ENCODE data around the gene DNAAF8.

The DNAAF8 gene

DNA sequence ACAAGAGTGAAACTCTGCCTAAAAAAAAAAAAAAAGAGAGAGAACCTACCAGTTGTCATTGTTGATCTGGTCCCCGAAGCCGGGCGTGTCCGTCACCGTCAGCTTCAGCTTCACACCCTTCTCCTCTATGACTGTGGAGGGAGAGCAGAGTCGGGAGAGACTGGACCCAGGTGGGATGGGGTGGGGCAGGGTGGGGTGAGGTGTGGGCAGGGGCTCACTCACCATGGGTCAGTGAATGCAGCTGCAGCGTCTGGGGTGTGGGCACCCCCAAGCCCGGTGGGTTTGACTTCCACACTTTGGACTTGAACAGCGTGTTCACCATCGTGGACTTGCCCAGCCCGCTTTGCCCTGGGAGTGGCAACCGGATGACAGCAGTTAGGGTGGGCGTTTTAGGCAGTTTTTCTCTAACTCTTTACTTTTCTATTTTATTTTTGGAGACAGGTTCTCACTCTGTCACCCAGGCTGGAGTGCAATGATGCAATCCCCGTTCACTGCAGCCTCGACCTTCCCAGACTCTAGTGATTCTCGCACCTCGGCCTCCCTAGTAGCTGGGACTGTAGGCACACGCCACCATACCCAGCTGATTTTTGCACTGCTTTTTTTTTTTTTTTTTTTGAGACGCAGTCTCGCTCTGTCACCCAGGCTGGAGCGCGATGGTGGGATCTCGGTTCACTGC lies 51.6 kb downstream of the DNAAF8 start:
- no peak for DNase-seq

DNA sequence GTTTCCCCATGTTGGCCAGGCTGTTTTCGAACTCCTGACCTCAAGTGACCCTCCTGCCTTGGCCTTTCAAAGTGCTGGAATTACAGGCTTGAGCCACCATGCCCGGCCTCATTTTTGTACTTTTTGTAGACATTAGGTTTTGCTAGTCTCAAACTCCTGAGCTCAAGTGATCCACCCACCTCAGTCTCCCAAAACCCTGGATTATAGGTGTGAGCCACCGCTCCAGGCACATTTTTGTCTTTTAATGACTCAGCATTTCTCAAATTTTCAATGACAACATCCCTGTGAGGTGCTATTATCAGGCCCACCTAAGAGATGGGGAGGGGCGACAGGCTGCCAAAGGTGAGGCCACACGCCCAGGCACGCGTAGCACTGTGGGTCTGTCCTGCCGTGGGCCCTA lies 52.7 kb downstream of the DNAAF8 start:
- DNase-seq, result no peak

DNA sequence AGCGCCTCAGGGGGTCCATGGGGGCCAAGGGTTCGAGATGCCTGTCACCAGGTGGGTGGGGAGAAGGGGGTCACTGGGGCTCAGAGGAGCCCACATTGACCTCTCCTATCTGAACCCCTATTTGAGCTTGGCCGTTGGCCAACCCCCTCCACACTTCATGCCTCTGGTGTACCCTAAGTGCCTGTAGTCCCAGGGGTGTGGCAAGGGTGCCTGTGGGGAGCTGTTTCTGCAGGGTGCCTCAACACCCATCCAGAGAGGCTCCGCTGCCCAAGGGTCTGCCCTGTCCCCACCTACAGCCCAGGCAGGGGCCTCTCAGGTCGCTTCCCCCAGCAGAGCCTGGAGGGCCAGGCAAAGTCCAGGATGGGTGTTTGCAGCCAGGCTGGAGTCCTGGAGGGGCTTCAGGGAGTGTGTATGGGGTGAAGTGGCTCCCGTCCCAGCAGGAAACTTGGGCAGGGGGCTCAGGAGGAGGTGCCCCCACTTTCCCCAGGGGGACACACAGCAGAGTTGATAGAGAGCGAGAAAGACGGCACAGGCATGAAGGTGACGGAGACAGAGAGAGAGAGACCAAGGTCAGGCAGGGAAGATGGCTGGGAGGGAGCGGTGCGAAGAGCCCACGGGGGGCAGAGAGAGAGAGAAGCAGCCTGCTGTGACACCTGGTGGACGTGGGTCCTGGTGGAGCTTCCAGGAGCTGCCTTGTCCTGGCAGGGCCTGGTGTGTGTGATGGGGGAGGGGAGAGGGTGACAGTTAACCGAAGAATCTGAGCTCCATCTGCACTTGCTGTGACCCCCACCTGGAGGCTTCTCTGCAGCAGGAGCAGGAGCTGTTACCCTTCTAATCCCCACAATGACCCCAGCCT lies 53.5 kb downstream of the DNAAF8 start, which contains the start of gene SEPTIN12:
Gene SEPTIN12 (minus strand): TSS at position 719 of the 856 bp plus-strand sequence. CDS start 700 bp downstream, at position 19.
- DNase-seq, result no peak

DNA sequence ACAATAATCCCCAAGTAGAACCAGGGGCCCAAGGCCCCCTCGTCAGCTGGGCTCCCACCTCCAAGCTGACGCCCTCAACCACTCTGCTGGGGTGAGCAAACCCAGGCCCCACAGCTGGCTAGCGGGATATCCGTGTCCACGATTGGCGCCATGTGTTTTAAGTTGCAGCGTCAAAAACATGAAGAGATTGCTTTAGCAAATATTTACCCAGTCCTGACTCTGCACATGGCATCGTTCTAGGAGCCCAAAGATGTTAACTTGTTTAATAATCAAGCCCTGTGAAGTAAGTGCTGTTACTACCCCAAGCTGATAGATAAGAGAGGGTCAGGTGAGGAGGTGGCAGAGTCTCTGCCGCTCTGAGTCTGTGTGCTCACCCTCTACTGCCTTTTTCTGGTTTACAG lies 54.2 kb downstream of the DNAAF8 start:
- DNase-seq, result no peak

DNA sequence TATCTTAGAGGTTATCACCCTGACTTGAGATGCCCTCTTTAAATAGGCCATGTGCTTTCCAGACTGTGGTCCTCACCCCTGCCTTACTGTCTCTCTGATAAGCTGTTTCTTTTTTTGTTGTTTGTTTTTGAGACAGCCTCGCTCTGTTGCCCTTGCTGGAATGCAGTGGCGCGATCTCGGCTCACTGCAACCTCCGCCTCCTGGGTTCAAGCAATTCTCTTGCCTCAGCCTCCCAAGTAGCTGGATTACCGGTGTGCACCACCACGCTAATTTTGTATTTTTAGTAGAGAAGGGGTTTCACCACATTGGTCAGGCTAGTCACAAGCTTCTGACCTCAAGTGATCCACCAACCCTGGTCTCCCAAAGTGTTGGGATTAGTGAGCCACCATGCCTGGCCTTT lies 54.6 kb downstream of the DNAAF8 start:
- DNase-seq, result no peak

DNA sequence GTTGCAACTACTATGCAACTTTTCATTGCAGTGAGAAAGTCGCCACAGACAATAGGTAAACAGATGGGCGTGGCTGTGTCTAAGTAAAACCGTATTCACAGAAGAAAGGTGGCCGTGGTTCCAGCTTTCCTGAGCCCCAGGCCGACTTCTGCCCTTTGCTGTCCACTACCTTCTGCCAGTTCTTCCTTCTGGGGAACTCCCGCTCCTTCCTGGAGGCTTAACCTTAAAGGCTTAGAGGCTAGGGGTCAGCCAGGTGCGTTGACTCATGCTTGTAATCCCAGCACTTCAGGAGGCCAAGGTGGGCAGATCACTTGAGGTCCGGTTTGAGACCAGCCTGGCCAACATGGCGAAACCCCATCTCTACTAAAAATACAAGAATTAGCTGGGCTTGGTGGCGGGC lies 55.9 kb downstream of the DNAAF8 start:
- no peak for DNase-seq

DNA sequence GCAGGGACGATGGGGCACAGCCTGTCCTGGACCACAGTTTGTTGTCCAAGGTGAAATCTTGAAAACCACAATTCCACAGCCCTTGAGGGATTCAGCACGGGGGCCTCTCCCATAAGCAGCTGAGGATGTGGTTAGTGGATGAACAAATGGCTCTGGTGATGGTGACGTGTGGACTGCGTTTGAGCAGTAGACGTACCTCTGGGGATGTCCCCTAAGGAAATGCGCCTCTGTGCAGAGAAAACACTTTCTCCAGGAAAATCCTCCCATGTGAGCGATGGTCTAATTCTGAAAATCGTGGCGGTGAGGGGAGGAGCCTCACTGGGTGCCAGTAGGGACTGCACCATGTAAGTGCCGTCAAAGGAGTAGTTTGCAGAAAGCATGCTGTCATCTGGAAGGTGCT lies 56.5 kb downstream of the DNAAF8 start:
- DNase-seq, result no peak

DNA sequence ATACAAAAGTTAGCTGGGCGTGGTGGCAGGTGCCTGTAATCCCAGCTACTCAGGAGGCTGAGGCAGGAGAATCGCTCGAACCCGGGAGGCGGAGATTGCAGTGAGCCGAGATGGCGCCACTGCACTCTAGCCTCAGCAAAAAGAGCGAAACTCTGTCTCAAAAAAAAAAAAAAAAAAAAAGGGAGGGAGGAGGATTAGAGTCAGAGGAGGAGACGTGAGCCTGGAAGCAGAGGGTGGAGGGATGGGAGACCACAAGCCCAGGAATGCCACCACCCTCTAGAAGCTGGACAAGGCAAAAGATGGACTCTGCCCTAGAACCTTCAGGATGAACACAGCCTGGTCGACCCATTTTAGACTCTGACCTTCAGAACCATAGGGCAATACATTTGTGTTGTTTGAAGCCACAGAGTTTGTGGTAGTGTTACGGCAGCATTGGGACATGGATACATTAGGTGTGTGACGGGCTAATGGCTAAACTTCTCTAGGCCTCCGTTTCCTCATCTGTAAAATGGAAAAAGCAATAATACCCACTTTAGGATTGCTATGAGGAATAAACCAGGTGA lies 58.7 kb downstream of the DNAAF8 start:
- no peak for DNase-seq

DNA sequence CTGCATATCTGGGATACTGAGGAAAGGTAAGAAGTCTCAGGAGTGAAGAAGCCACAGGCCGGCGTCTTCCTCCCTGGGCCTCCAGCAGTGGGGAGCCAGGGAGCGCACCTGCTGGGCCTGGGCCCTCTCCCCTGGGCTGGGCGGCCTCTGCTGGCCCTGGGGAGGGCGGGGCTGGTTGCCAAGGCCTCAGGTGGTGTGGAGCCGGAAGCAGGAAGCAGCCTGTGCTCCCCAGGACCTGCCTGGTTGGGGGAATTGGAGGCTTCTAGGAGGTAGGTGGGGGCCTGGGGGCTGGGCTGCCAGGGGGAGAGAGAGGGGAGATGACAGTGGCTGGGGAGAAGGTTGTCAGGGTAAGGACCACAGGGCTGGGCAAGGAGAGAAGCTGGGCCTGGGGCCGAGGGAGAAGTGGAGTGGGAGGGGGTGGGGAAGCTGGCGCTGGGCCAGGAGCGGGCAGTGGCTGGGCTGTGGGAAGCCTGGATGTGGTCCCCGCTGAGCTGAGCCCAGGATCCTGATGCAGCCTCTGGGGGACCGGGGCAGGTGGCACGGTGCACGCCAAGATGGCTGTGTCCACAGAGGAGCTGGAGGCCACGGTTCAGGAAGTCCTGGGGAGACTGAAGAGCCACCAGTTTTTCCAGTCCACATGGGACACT lies 61.0 kb downstream of the DNAAF8 start, which contains the start of gene SMIM22:
Gene SMIM22 (plus strand): TSS at position 189 of the 647 bp plus-strand sequence. CDS start 366 bp downstream, at position 555.
- DNase-seq, result no peak

DNA sequence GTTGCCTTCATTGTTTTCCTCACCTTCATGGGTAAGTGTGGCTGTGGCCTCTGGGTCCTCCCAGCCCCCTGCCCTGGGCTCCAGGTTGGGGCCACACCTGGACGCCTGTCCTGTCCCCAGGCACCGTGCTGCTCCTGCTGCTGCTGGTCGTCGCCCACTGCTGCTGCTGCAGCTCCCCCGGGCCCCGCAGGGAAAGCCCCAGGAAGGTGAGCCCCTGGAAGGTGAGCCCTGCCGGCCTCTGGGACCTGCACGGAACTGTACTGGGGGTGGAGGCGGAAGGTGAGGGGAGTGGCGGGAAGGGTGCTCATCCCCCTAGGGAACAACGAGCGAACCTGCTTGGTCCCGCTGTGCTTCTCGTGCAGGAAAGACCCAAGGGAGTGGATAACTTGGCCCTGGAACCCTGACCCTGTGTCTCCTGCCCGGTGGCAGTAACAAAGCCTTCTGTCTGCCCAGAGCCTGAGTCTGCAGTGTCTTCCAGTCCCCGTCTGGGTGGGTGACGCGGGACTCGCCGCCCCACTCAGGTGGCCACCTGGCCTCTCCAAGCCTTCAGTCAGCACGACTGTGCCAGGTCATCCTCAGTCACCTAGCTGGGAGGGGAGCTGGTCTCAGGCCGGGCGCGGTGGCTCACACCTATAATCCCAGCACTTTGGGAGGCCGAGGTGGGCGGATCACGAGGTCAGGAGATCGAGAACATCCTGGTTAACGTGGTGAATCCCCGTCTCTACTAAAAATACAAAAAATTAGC lies 61.7 kb downstream of the DNAAF8 start:
- no peak for DNase-seq

DNA sequence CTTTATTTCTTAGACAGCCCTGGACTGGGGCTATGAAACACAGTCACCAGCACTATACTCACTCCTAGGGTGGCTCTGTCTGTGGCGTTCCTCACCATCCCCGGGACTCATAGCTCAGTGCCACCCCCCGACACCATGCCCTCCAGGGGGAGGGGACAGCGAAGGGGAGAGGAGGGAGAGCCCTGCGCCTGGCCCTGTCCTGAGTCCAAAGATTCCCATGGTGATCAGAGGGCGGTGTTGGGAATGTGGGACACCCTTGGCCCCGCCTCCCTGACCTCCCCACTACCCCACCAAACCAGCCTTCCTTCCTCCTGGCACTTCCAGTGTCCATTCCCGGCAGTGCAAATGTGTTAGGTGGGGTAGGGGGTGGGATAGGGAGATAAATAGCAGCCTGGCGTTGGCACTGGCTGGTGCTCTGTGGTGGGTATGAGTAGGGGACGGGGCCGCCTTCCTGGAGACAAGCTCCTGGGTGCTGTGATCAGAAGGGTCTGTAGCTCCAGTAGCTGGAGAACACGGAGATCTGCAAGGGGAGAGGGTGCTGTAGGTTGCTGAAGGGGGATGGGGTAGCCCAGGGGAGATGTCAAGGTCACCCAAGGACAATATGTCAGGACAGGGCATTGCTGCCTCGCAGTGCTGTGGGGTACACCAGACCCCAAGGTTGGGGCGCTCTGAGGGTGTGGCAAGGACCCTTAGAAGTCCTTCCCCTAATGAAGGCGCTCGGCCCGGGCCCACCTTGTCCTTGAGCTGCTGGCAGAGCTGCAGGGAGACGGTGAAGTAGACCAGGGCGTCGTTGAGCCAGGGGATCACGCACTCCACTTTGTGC lies 62.9 kb downstream of the DNAAF8 start:
- DNase-seq, result no peak

DNA sequence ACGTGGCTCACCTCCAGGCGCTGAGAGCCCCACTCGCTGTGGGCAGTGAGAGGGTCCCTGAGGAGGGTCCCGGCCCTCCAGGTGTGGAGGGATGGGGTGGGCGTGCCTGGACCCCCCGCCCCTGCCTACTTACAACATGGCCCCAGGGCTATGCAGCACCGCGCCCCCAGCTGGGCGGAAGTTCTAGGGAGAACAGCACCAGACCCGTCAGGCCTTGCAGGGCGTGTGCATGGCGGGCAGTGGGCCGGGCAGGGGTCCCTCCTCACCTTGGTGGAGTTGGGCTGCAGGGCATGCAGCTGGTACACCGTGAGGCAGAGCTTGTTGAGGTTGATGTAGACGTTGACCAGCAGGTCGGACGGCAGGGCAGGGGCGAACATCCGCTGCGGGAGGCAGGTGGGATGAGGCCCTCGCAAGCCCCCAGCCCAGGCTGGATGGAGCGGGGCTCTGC lies 63.5 kb downstream of the DNAAF8 start:
- no peak for DNase-seq

DNA sequence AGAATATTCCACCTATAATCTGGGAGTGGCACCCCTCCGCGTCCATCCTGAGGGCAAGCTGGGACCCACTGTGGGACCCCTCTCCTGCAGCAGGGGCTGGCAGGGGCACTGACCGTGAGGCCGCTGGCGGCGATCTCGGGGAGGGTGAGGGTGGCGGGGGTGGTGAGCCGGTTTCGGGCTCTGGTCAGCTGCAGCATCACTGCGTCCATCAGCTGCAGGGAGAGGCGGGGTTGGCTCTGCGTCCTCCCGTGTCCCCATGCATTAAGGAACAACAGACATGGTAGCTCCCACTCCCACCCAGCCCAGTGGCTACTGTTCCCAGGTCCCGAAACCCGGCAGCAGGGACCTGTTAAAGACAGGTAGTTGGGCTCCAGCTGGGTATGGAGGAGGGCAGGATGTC lies 64.1 kb downstream of the DNAAF8 start:
- DNase-seq, result no peak

Data from stimulated activated CD4-positive, alpha-beta T cell treated with anti-CD3 and anti-CD28 coated beads, Interleukin-2, amount 100 ng/mL, for 48 hours (primary cell).